Fibroblast of skin of left biceps (primary cell): ENCODE results near the gene GTPBP3.
A peak's percentile ranks its signal among the peaks of the same experiment; 100 is the strongest.

Experiments used
- DNase-seq, 2 experiments: peaks; one replicate each; pipeline ENCODE4 v3.0.0-alpha.2; 2013; ENCODE audit warnings: low read depth in 2 of 2

Gene GTPBP3

DNA sequence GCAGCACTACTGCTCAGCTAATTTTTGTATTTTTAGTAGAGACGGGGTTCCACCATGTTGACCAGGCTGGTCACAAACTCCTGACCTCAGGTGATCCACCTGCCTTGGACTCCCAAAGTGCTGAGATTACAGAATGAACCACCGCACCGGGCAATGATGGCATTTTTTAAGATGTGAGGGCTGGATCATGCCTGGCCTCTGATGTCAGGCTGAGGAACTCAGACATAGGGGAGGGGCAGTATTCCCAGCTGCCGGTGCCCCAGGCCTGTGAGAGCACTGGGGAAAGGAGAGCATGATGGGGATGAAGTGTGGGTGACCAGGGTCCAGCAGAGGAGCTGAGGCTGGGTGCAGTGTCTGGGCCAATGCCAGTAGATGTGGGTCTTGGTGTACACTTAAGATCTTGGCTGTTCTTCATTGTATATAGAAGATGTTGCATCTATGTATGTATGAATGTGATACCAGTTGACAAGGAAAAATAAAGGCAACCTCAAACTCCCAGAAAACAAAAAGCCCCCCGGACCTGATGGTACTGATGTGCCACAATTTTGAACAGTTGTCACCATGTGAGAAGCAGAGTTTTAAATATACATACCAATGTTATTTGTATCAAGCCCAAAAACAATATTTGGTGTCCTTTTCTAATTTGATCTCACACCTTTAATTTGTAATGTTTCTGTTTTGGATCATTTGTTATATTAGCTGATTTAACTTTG lies 43.2 kb downstream of the GTPBP3 start:
- no peak for DNase-seq

- no peak for DNase-seq
Measured at GRCh38 chr19:17385878-17386611, 48.7 kb downstream of the GTPBP3 start.

DNA sequence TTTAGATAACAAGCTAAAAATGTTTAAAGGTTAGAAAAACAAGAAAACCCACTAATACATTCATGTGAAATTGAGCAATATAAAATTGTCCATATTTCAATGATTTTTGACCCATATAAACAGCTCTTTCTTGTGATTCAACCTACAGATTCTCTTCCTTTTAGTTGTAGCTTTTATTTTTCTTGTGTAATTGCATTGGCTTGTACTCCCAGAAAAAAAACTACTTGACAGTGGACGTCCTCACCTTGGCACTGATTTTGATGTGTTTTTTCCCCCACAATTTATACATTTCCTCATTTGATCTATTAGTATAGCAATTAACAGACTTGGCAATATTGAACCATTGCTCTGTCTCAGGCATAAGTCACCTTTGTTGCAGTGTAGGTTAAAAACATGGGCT lies 51.9 kb downstream of the GTPBP3 start:
- DNase-seq: no peak

DNA sequence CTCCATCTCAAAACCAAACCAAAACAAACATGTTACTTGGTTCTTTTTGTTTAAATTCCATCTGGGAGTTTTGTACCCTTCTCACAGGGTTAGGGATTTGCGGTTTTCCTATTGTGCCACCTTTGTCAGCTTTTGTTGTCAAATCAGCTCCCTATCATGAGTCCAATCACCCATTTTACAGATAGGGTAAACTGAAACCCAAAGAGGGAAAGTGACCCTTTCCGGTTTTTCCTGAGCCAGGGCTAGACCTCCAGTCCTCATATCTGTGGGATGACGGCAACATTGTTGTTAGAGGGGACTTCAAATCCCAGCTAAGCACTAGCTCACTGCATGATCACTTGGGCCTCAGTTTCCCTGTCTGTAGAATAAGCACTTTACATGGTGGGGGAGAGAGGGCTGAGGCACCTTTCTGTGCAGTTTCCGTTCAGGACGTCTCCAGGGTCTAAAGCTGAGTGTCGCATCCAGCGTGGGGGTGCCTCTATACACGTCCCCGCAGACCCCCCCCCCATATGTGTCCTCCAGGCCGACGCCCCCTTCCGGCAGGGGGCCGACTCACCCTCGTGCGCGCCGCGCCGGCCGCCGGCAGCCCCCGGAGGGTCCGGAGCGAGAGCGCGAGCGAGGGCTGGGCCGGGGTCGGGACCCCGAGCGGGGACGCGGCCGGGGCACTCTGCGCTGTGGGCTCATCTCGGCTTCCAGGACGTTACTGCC lies 52.8 kb downstream of the GTPBP3 start:
- no peak for DNase-seq

DNA sequence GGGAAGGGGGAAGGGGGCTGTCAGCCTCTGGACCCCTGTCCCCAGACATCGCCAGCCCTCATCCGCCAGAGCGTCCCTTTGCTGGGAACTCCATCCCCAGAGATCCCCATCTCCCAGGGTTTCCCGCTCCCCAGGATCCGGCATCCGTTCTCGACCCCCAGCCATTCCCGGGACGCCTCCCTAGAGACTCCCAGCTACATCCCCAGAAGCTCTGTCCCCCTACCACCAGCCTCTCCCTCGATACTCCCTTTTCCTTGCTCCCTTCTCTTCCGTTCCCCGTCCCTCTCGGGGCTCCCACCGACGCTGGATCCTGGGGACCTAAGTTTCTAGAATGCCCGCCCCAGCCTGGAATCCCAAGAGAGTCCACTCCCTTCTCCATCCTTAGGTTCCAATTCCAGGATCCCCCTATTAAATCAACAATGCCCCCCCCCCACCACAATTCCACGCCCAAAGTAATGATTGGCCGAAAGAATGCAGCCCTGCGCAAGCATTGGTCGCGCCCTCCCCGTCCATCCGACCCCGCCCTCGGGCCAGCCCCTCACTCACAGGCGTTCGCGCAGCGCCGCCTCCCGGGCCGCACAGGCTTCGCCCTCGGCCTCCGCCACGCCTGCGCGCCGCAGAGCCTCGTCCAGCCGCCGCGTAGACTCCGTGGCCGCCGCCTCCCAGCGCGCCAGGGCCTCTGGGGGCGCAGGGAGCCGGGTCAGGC lies 53.5 kb downstream of the GTPBP3 start:
- DNase-seq: peak; percentile 64 to 67

GRCh38 chr19:17391371-17392151 lies 54.2 kb downstream of the GTPBP3 start:
- DNase-seq: no peak
